Prostate gland (tissue), 2 donors: ENCODE data around the gene UTP11. TPM values are rescaled to one million over a fixed set of nuclear protein-coding genes. Genes with fewer than 3 reads are reported as not detected.
A peak's percentile ranks its signal among the peaks of the same experiment; 100 is the strongest.

Experiments used
- DNase-seq: peaks from one replicate; pipeline ENCODE4 v3.0.0-alpha.2; 2019; ENCODE audit warnings: low spot score
- H3K27ac ChIP-seq, 2 donors: fragments of 200-600 bp; sonication (generic); 2 replicates each; pipeline ENCODE4 v1.5.1; 2017 to 2019
- H3K27me3 ChIP-seq: fragments of 200-600 bp; sonication (generic); replicated peaks from 2 replicates; pipeline ENCODE4 v1.5.1; 2019; ENCODE audit not compliant: insufficient read depth
- H3K36me3 ChIP-seq, 2 donors: fragments of 200-600 bp; sonication (generic); 1 replicate in 1 of 2; 2 replicates in 1 of 2; pipeline versions ENCODE4 v1.5.1 to v1.8.1; 2017 to 2019
- H3K4me1 ChIP-seq: fragments of 200-600 bp; sonication (generic); replicated peaks from 2 replicates; pipeline ENCODE4 v1.5.1; 2019
- H3K4me3 ChIP-seq, 2 donors: fragments of 200-600 bp; sonication (generic); 2 replicates each; pipeline ENCODE4 v1.5.1; 2017 to 2019
- H3K9me3 ChIP-seq: fragments of 200-600 bp; sonication (generic); 2 replicates; pipeline ENCODE4 v1.5.1; 2017
- CTCF ChIP-seq, 4 experiments: fragments of 200-600 bp in 2 of 4; fragments of 450-650 bp in 2 of 4; sonication (generic) in 2 of 4; IDR thresholded peaks; 1 replicate in 3 of 4; 2 replicates in 1 of 4; pipeline ENCODE4 v1.5.1; 2016 to 2019; ENCODE audit warnings: antibody characterized with exemption in 4 of 4, mild to moderate bottlenecking in 2 of 4, moderate library complexity in 2 of 4
- POLR2A ChIP-seq: fragments of 450-650 bp; IDR thresholded peaks from one replicate; pipeline ENCODE4 v1.6.1; 2016; ENCODE audit warnings: antibody characterized with exemption, mild to moderate bottlenecking
- POLR2AphosphoS5 ChIP-seq: sonication (generic); formaldehyde crosslinking; IDR thresholded peaks from one replicate; pipeline ENCODE4 v1.6.1; 2017; ENCODE audit warnings: antibody characterized with exemption
- WGBS: methylation state at CpG from one replicate; pipeline ENCODE4 v1.1.5; 2018; 5-methylcytosine and 5-hydroxymethylcytosine counted together
- intact Hi-C: fragments of 100-400 bp; cut with DNase I; formaldehyde crosslinking; loops from one replicate; pipeline ENCODE4 v1.14.2; 2022
- total RNA-seq, 2 donors: library from RNA; depleted of rRNA; stranded (reverse); fragments of >200 nt; gene quantifications; one replicate each; pipeline ENCODE4 v1.1.0, GENCODE V29; 2016

Gene UTP11
- total RNA-seq, 2 donors from 2014 or later, result 26.9 to 36.5 TPM

GRCh38 chr1:38068980-38069340 is 56.4 kb downstream of the UTP11 start:
- Histone ChIP-seq H3K36me3 (no peaks in the 10 kb centered on the region), H3K9me3 (no peaks in the 10 kb centered on the region), H3K27ac (no peak overlapping the region), H3K4me3 (no peak overlapping the region), H3K4me1 (peaks cover 3% of the 10 kb centered on the region), H3K27me3 (no peaks in the 10 kb centered on the region)
- WGBS, result 80% methylated on average over 3 of the region's 3 CpGs
- TF ChIP-seq CTCF (IDR thresholded peaks at IDR 0.05) (no peak), POLR2AphosphoS5 (no peak), POLR2A (no peak)
- no peak for DNase-seq
- intact Hi-C loops, result no loop called here

GRCh38 chr1:38071312-38072256 is 59.0 kb downstream of the UTP11 start:
- no peaks in the 10 kb centered on the region for H3K9me3 ChIP-seq
- peaks cover 3% of the 10 kb centered on the region for H3K4me1 ChIP-seq
- H3K4me3 ChIP-seq, result no peak overlapping the region
- no peak for TF ChIP-seq CTCF (IDR thresholded peaks at IDR 0.05)
- TF ChIP-seq POLR2A, result no peak
- TF ChIP-seq POLR2AphosphoS5, result peak; percentile 25
- no peak overlapping the region for H3K27ac ChIP-seq
- intact Hi-C loops, result no loop called here
- H3K27me3 ChIP-seq, result no peaks in the 10 kb centered on the region
- peak; percentile 36 for DNase-seq
- no peaks in the 10 kb centered on the region for H3K36me3 ChIP-seq
- 31% methylated on average over 10 of the region's 10 CpGs for WGBS

GRCh38 chr1:38072858-38073257 is 60.3 kb downstream of the UTP11 start:
- H3K27me3 ChIP-seq, result no peaks in the 10 kb centered on the region
- intact Hi-C loops, result no loop called here
- 94% methylated on average over 2 of the region's 2 CpGs for WGBS

GRCh38 chr1:38073534-38074301 is 61.2 kb downstream of the UTP11 start:
- Histone ChIP-seq H3K4me1 (peaks cover 3% of the 10 kb centered on the region), H3K27ac (no peak overlapping the region), H3K9me3 (no peaks in the 10 kb centered on the region), H3K36me3 (no peaks in the 10 kb centered on the region), H3K27me3 (no peaks in the 10 kb centered on the region), H3K4me3 (no peak overlapping the region)
- peak; percentile 25 for TF ChIP-seq POLR2AphosphoS5
- TF ChIP-seq POLR2A, result no peak
- TF ChIP-seq CTCF (IDR thresholded peaks at IDR 0.05), result no peak
- peak; percentile 35 for DNase-seq
- 40% methylated on average over 9 of the region's 9 CpGs for WGBS
- intact Hi-C loops, result no loop called here

More at GRCh38 chr1:38072858-38073257, 60.3 kb downstream of the UTP11 start:
- H3K4me3 ChIP-seq, result no peak overlapping the region
- H3K9me3 ChIP-seq, result no peaks in the 10 kb centered on the region
- DNase-seq, result no peak
- H3K36me3 ChIP-seq, result no peaks in the 10 kb centered on the region
- H3K27ac ChIP-seq, result no peak overlapping the region
- TF ChIP-seq POLR2AphosphoS5, result no peak
- no peak for TF ChIP-seq POLR2A
- TF ChIP-seq CTCF (IDR thresholded peaks at IDR 0.05), result no peak
- peaks cover 3% of the 10 kb centered on the region for H3K4me1 ChIP-seq
